ENCODE data around the gene ARHGEF17.

Gene ARHGEF17

DNA sequence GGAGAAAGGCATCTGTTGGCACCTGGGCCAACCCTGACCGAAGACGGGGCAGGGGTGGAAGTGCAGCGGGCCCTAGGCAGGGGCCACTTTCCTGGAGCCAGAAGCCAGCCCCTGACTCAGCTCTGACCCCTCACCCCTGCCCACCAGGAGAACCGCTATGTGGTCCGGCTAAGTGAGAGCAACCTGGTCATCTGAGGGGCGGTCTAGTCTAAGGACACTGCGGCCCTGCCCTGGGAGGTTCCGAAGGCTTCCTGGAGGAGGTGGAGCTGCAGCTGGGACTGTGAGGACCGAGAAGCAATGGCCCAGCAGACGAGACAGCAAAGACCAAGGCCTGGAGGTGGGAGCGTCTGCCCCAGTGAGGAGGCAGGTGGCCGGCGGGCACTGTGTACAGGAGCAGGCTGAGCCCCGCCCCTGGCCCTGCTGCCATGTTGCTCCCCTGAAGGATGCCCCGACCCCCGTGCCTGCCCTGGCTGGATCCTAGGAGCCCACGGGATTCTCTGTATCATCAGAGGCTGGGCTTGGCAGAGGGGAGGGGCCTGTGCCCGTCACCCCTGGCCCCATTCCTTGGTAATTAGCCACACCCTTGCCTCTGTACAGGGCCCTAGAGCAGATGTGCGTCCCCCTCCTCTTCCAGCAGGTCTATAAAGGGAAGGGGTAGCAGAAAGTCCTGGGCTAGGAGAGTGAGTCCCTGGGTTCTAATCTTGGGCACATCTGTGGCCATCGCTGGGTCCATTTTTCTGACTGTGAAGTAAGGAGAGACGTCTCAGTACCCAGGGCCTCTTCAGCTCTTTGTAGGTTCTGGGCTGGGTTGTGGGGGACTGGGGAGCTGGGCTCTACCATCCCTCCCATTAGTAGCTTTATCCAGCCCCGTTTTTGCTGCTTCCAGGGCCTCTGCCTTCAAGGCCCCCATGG, 87.5 kb downstream of the ARHGEF17 start:
- no peak for DNase-seq (ENCODE audit: low read depth, low spot score)
- H3K9me3 ChIP-seq (ENCODE audit: control insufficient read depth, insufficient read depth, low read length) = no peaks in the 10 kb centered on the region
- peaks cover 1% of the 10 kb centered on the region; the same call in 1 of the 2 replicates for H3K4me1 ChIP-seq (ENCODE audit: control insufficient read depth, insufficient read depth, low read length)
- no peak overlapping the region for H3K4me3 ChIP-seq (ENCODE audit: low read length)
- H3K36me3 ChIP-seq (ENCODE audit: control insufficient read depth, insufficient read depth, low read length) = peaks cover 3% of the 10 kb centered on the region; the same call in 1 of the 2 replicates
- H3K27ac ChIP-seq (ENCODE audit: low read length) = no peak overlapping the region
- WGBS (ENCODE audit: insufficient coverage, insufficient read length) = no CpG with 5 or more reads among the region's 22 CpGs
- H3K27me3 ChIP-seq (ENCODE audit: control insufficient read depth, insufficient read depth, low read length) = no peaks in the 10 kb centered on the region

- Histone ChIP-seq H3K4me1 (ENCODE audit: control insufficient read depth, insufficient read depth, low read length) (peaks cover 1% of the 10 kb centered on the region; the same call in 1 of the 2 replicates), H3K27ac (ENCODE audit: low read length) (no peak overlapping the region), H3K27me3 (ENCODE audit: control insufficient read depth, insufficient read depth, low read length) (no peaks in the 10 kb centered on the region), H3K36me3 (ENCODE audit: control insufficient read depth, insufficient read depth, low read length) (peaks cover 3% of the 10 kb centered on the region; the same call in 1 of the 2 replicates), H3K9me3 (ENCODE audit: control insufficient read depth, insufficient read depth, low read length) (no peaks in the 10 kb centered on the region), H3K4me3 (ENCODE audit: low read length) (no peak overlapping the region)
- DNase-seq (ENCODE audit: low read depth, low spot score) = no peak
- no CpG with 5 or more reads among the region's 6 CpGs for WGBS (ENCODE audit: insufficient coverage, insufficient read length)
These were observed 88.3 kb downstream of the ARHGEF17 start for GRCh38 chr11:73396251-73396930.

DNA sequence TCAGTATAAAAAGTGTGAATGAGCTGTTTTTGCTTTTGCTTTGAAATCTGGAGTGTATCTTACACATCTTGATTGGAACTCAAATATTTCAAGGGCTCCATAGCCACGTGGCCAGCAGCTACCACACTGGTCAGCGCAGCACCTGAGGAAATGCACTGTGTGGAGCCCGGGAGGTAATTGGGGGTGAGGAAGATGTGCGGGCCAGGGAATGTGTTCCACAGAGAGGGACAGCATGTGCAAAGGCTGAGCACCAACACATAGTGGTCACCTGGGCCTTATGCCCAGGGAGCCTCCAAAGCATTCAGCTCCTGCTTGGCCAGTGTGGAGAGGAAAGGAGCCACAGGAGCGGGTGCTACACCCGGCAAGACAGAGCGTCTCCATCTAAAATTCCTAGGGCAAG, 88.9 kb downstream of the ARHGEF17 start:
- Histone ChIP-seq H3K9me3 (ENCODE audit: control insufficient read depth, insufficient read depth, low read length) (no peaks in the 10 kb centered on the region), H3K36me3 (ENCODE audit: control insufficient read depth, insufficient read depth, low read length) (peaks cover 3% of the 10 kb centered on the region; the same call in 1 of the 2 replicates), H3K4me3 (ENCODE audit: low read length) (no peak overlapping the region), H3K27ac (ENCODE audit: low read length) (no peak overlapping the region), H3K27me3 (ENCODE audit: control insufficient read depth, insufficient read depth, low read length) (no peaks in the 10 kb centered on the region), H3K4me1 (ENCODE audit: control insufficient read depth, insufficient read depth, low read length) (peaks cover 1% of the 10 kb centered on the region; the same call in 1 of the 2 replicates)
- no CpG with 5 or more reads among the region's 7 CpGs for WGBS (ENCODE audit: insufficient coverage, insufficient read length)
- no peak for DNase-seq (ENCODE audit: low read depth, low spot score)

DNA sequence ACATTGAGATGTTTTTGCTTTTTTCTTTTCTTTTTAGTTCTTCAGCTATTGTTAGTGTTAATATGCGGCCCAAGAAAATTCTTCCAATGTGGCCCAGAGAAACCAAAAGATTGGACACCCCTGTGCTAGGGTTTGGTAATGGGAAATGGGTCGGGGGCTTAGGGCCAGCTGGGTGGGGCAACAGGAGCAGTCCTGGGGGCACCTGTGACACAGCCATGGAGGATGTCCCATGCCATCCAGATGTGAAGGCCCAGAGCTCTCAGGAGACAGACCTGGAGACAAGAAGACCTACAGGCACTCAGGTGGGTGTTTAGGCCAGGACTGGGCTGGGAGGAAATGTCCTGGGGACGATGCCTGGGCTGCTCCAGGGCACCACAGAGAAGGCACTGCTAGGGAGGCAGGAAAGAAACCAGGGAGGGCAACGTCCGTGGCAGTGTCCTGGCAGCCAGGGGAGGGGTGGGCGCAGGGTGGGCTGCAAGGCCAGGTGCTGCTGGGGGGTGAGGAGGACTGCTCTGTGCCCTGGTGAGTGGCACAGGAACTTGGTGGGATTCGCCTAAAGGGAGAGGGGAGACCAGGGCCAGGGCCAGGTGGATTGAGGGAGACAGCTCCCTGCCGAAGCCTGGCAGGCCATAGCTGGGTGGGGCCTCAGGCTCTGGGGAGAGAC, 89.5 kb downstream of the ARHGEF17 start:
- H3K27me3 ChIP-seq (ENCODE audit: control insufficient read depth, insufficient read depth, low read length) = no peaks in the 10 kb centered on the region

DNA sequence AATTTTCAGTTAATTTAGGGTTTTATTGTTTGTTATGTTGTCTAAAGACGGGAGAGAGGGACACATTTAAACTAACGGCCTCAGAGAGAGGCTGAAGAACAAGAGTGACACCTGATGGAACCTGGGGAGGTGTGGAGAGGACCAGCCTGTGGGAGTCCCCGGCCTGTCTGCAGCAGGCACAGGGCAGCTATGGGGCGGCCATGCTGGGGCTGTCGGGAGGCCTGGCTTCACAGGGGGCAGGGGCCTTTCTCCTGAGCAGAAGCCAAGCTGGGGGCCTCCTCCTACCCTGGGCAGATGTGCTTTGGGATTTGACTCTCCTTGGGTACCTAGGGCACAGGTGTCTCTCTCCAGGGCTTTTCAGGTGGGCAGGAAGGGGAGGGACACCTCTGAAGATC, 90.1 kb downstream of the ARHGEF17 start:
- Histone ChIP-seq H3K27ac (ENCODE audit: low read length) (no peak overlapping the region), H3K9me3 (ENCODE audit: control insufficient read depth, insufficient read depth, low read length) (no peaks in the 10 kb centered on the region), H3K4me1 (ENCODE audit: control insufficient read depth, insufficient read depth, low read length) (peaks cover 1% of the 10 kb centered on the region; the same call in 1 of the 2 replicates), H3K27me3 (ENCODE audit: control insufficient read depth, insufficient read depth, low read length) (no peaks in the 10 kb centered on the region), H3K36me3 (ENCODE audit: control insufficient read depth, insufficient read depth, low read length) (0 out of 2 replicates have a peak, but pooled peaks cover 3% of the 10 kb centered on the region), H3K4me3 (ENCODE audit: low read length) (no peak overlapping the region)
- no CpG with 5 or more reads among the region's 5 CpGs for WGBS (ENCODE audit: insufficient coverage, insufficient read length)
- DNase-seq (ENCODE audit: low read depth, low spot score) = no peak

More for the DNA sequence above, 89.5 kb downstream of the ARHGEF17 start:
- Histone ChIP-seq H3K9me3 (ENCODE audit: control insufficient read depth, insufficient read depth, low read length) (no peaks in the 10 kb centered on the region), H3K27ac (ENCODE audit: low read length) (no peak overlapping the region), H3K4me1 (ENCODE audit: control insufficient read depth, insufficient read depth, low read length) (peaks cover 1% of the 10 kb centered on the region; the same call in 1 of the 2 replicates), H3K4me3 (ENCODE audit: low read length) (no peak overlapping the region), H3K36me3 (ENCODE audit: control insufficient read depth, insufficient read depth, low read length) (peaks cover 3% of the 10 kb centered on the region; the same call in 1 of the 2 replicates)
- WGBS (ENCODE audit: insufficient coverage, insufficient read length) = no CpG with 5 or more reads among the region's 8 CpGs
- DNase-seq (ENCODE audit: low read depth, low spot score) = no peak

DNA sequence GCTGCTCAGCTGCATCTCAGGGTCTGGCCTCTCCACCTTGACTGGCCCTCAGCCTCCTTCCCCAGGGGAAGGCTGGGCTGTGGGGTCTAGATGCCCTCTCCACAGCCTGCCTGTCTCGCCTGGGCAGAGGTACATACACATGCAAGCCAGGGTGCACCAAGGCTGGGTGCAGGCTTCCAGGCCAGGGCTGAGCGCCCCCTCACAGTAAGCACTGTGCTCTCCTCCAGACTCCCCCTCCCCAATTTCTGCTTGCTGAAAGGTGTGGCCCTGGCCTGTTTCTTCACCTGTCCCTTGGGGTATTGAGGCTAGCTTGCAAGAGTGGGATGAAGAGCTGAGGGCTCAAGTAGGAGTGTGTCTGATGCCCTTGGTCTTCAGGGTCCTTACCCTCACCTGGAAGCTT, 90.6 kb downstream of the ARHGEF17 start:
- no peak overlapping the region for H3K4me3 ChIP-seq (ENCODE audit: low read length)
- WGBS (ENCODE audit: insufficient coverage, insufficient read length) = no CpG with 5 or more reads among the region's 2 CpGs
- H3K27me3 ChIP-seq (ENCODE audit: control insufficient read depth, insufficient read depth, low read length) = no peaks in the 10 kb centered on the region
- no peak for DNase-seq (ENCODE audit: low read depth, low spot score)
- H3K9me3 ChIP-seq (ENCODE audit: control insufficient read depth, insufficient read depth, low read length) = no peaks in the 10 kb centered on the region
- H3K36me3 ChIP-seq (ENCODE audit: control insufficient read depth, insufficient read depth, low read length) = 0 out of 2 replicates have a peak, but pooled peaks cover 3% of the 10 kb centered on the region
- H3K4me1 ChIP-seq (ENCODE audit: control insufficient read depth, insufficient read depth, low read length) = peaks cover 1% of the 10 kb centered on the region; the same call in 1 of the 2 replicates
- no peak overlapping the region for H3K27ac ChIP-seq (ENCODE audit: low read length)

GRCh38 chr11:73399159-73399590, 91.1 kb downstream of the ARHGEF17 start:
- WGBS (ENCODE audit: insufficient coverage, insufficient read length) = no CpG with 5 or more reads among the region's 6 CpGs
- no peak overlapping the region for H3K4me3 ChIP-seq (ENCODE audit: low read length)
- H3K9me3 ChIP-seq (ENCODE audit: control insufficient read depth, insufficient read depth, low read length) = no peaks in the 10 kb centered on the region
- DNase-seq (ENCODE audit: low read depth, low spot score) = no peak
- peaks cover 1% of the 10 kb centered on the region; the same call in 1 of the 2 replicates for H3K4me1 ChIP-seq (ENCODE audit: control insufficient read depth, insufficient read depth, low read length)
- 0 out of 2 replicates have a peak, but pooled peaks cover 3% of the 10 kb centered on the region for H3K36me3 ChIP-seq (ENCODE audit: control insufficient read depth, insufficient read depth, low read length)
- no peak overlapping the region for H3K27ac ChIP-seq (ENCODE audit: low read length)
- H3K27me3 ChIP-seq (ENCODE audit: control insufficient read depth, insufficient read depth, low read length) = no peaks in the 10 kb centered on the region

GRCh38 chr11:73399636-73400035, 91.6 kb downstream of the ARHGEF17 start:
- WGBS (ENCODE audit: insufficient coverage, insufficient read length) = no CpG with 5 or more reads among the region's 4 CpGs
- Histone ChIP-seq H3K36me3 (ENCODE audit: control insufficient read depth, insufficient read depth, low read length) (no peaks in the 10 kb centered on the region), H3K27ac (ENCODE audit: low read length) (no peak overlapping the region), H3K9me3 (ENCODE audit: control insufficient read depth, insufficient read depth, low read length) (no peaks in the 10 kb centered on the region), H3K27me3 (ENCODE audit: control insufficient read depth, insufficient read depth, low read length) (no peaks in the 10 kb centered on the region), H3K4me3 (ENCODE audit: low read length) (no peak overlapping the region), H3K4me1 (ENCODE audit: control insufficient read depth, insufficient read depth, low read length) (peaks cover 1% of the 10 kb centered on the region; the same call in 1 of the 2 replicates)
- DNase-seq (ENCODE audit: low read depth, low spot score) = no peak

- Histone ChIP-seq H3K27ac (ENCODE audit: low read length) (no peak overlapping the region), H3K4me3 (ENCODE audit: low read length) (no peak overlapping the region), H3K9me3 (ENCODE audit: control insufficient read depth, insufficient read depth, low read length) (no peaks in the 10 kb centered on the region), H3K4me1 (ENCODE audit: control insufficient read depth, insufficient read depth, low read length) (peaks cover 1% of the 10 kb centered on the region; the same call in 1 of the 2 replicates), H3K36me3 (ENCODE audit: control insufficient read depth, insufficient read depth, low read length) (no peaks in the 10 kb centered on the region), H3K27me3 (ENCODE audit: control insufficient read depth, insufficient read depth, low read length) (no peaks in the 10 kb centered on the region)
- no peak for DNase-seq (ENCODE audit: low read depth, low spot score)
- WGBS (ENCODE audit: insufficient coverage, insufficient read length) = no CpG with 5 or more reads among the region's 6 CpGs
These were observed 92.2 kb downstream of the ARHGEF17 start for GRCh38 chr11:73400293-73400692.

Measured in iPS DF 6.9 (cell line).